HUES6 (cell line): ENCODE measurements around the gene BTNL9.
"Not testable (repeated sequence)": the region's sequence is repeated elsewhere in the genome, so short reads cannot be mapped to it uniquely, and the experiment has no call there.

ENCODE experiments used
- H3K27ac ChIP-seq: 2 replicates; pipeline ENCODE4 v1.7.0; 2013; ENCODE audit warnings: low read depth, mild to moderate bottlenecking, low read length, inconsistent platforms
- H3K27me3 ChIP-seq: 2 replicates; pipeline ENCODE4 v1.6.1; 2013; ENCODE audit warnings: low read length; ENCODE audit not compliant: control insufficient read depth, insufficient read depth
- H3K36me3 ChIP-seq: 2 replicates; pipeline ENCODE4 v1.6.1; 2013; ENCODE audit warnings: low read length; ENCODE audit not compliant: control insufficient read depth, insufficient read depth
- H3K4me1 ChIP-seq: 2 replicates; pipeline ENCODE4 v1.6.1; 2013; ENCODE audit warnings: low read length; ENCODE audit not compliant: control insufficient read depth, insufficient read depth
- H3K4me3 ChIP-seq: 2 replicates; pipeline ENCODE4 v1.5.1; 2013; ENCODE audit warnings: low read depth, low read length
- H3K9ac ChIP-seq: one replicate; pipeline ENCODE4 v1.6.1; 2013; ENCODE audit warnings: mild to moderate bottlenecking, low read length
- H3K9me3 ChIP-seq: 2 replicates; pipeline ENCODE4 v1.6.1; 2013; ENCODE audit warnings: low read depth, low read length; ENCODE audit not compliant: control insufficient read depth, insufficient read depth

The BTNL9 gene

DNA sequence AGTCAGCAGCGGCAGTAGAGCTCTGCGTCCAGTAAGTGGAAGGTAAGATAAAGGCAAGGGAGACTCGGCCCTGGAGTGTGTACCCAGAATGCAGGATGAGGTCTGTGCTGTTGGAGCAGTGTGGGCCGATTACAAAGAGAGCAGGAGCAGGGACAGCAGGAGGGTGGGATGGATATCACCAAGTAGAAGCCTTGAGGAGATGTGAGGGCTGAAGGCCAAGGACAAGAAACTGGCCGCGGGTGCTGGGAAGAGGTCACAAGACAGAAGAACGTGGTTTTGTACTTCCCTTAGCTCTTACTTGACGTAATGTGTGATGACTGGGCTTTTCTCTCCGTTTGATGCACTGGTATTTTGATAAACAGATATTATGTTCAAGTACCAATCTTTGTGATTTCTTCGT lies 47.2 kb downstream of the BTNL9 start:
- H3K4me1 ChIP-seq = peaks cover 7% of the 10 kb centered on the region; the same call in 1 of the 2 replicates
- no peaks in the 10 kb centered on the region for H3K9me3 ChIP-seq
- H3K27me3 ChIP-seq = peaks cover 20% of the 10 kb centered on the region
- no peaks in the 10 kb centered on the region for H3K36me3 ChIP-seq
- H3K9ac ChIP-seq = no peak overlapping the region
- H3K4me3 ChIP-seq = no peak overlapping the region
- H3K27ac ChIP-seq = no peak overlapping the region

DNA sequence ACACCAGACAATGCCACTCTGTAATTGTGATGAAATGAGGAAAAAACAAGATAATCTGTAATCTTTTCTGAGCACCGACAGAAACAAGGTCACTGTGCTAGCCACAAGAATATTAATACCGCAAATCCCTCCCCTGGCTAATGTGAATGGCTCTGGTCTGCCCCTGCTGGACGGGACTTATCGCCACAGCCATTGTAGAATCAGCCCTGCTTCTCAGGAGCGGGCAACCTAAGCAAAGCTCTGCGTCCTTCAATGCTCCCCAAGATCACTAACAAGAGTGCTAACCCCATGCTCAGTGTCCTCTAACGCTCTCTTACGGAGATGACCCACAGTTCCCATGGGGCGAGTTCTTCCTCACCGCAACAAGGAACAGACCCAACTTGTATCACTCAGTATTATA lies 48.2 kb downstream of the BTNL9 start:
- H3K27ac ChIP-seq = no peak overlapping the region
- H3K9ac ChIP-seq = no peak overlapping the region
- no peak overlapping the region for H3K4me3 ChIP-seq
- H3K27me3 ChIP-seq = peaks cover 20% of the 10 kb centered on the region; the same call in 1 of the 2 replicates
- no peaks in the 10 kb centered on the region for H3K36me3 ChIP-seq
- no peaks in the 10 kb centered on the region for H3K9me3 ChIP-seq
- peaks cover 7% of the 10 kb centered on the region; the same call in 1 of the 2 replicates for H3K4me1 ChIP-seq

- no peak overlapping the region for H3K4me3 ChIP-seq
- H3K4me1 ChIP-seq = no peaks in the 10 kb centered on the region
- no peak overlapping the region for H3K27ac ChIP-seq
- no peaks in the 10 kb centered on the region for H3K36me3 ChIP-seq
- no peak overlapping the region for H3K9ac ChIP-seq
- H3K27me3 ChIP-seq = no peaks in the 10 kb centered on the region
- H3K9me3 ChIP-seq = no peaks in the 10 kb centered on the region
These were observed 52.4 kb downstream of the BTNL9 start for GRCh38 chr5:181092428-181092827.

DNA sequence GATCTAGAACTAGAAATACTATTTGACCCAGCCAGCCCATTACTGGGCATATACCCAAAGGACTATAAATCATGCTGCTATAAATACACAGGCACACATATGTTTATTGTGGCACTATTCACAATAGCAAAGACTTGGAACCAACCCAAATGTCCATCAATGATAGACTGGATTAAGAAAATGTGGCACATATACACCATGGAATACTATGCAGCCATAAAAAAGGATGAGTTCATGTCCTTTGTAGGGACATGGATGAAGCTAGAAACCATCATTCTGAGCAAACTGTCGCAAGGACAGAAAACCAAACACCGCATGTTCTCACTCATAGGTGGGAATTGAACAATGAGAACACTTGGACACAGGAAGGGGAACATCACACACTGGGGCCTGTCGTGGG lies 55.1 kb downstream of the BTNL9 start:
- H3K9me3 ChIP-seq, H3K4me1 ChIP-seq, H3K36me3 ChIP-seq, H3K27ac ChIP-seq, H3K9ac ChIP-seq, H3K4me3 ChIP-seq: not testable (repeated sequence)
- H3K27me3 ChIP-seq = peaks cover 16% of the 10 kb centered on the region

GRCh38 chr5:181096721-181097382 lies 56.8 kb downstream of the BTNL9 start:
- peaks cover 20% of the 10 kb centered on the region for H3K27me3 ChIP-seq
- H3K4me1 ChIP-seq, H3K4me3 ChIP-seq, H3K9me3 ChIP-seq, H3K9ac ChIP-seq, H3K27ac ChIP-seq, H3K36me3 ChIP-seq: not testable (repeated sequence)

- not testable (repeated sequence) for H3K9me3 ChIP-seq, H3K9ac ChIP-seq, H3K36me3 ChIP-seq, H3K4me1 ChIP-seq, H3K4me3 ChIP-seq, H3K27ac ChIP-seq
- H3K27me3 ChIP-seq = peaks cover 20% of the 10 kb centered on the region
These were observed 57.3 kb downstream of the BTNL9 start for GRCh38 chr5:181097383-181097753.

- peaks cover 20% of the 10 kb centered on the region for H3K27me3 ChIP-seq
These were observed 57.9 kb downstream of the BTNL9 start for GRCh38 chr5:181097759-181098491.

GRCh38 chr5:181098762-181099601 lies 58.9 kb downstream of the BTNL9 start:
- no peaks in the 10 kb centered on the region for H3K4me1 ChIP-seq
- H3K4me3 ChIP-seq = peak overlapping the region; percentile 44
- no peaks in the 10 kb centered on the region for H3K36me3 ChIP-seq
- H3K9ac ChIP-seq = no peak overlapping the region
- H3K9me3 ChIP-seq = no peaks in the 10 kb centered on the region
- H3K27me3 ChIP-seq = peaks cover 21% of the 10 kb centered on the region
- no peak overlapping the region for H3K27ac ChIP-seq

More at GRCh38 chr5:181097759-181098491, 57.9 kb downstream of the BTNL9 start:
- H3K36me3 ChIP-seq, H3K9ac ChIP-seq, H3K4me1 ChIP-seq, H3K4me3 ChIP-seq, H3K9me3 ChIP-seq, H3K27ac ChIP-seq: not testable (repeated sequence)

DNA sequence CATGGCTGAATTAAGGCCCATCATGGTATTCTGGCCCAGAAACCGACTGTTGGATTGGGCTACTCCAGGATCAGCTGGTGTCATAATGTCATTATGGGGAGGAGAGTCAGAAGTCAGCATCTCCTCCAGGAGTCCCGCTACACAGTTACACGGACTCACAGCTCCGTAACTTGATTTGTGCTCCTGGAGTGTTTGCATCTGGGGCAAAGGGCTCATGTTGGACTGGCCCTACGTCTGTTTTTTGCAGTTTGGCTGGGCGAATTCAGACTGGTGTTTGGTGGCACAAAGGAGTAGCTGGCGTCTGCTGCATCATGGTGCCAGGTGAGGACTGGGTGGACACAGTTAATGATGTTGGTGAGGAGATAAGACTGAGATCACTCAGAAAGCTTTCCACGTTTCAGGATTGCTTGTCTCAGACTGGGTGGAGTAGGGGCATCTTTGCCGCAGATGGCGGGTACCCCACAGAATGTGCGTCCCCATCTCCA lies 59.6 kb downstream of the BTNL9 start:
- no peak overlapping the region for H3K27ac ChIP-seq
- no peak overlapping the region for H3K9ac ChIP-seq
- H3K36me3 ChIP-seq = no peaks in the 10 kb centered on the region
- no peaks in the 10 kb centered on the region for H3K4me1 ChIP-seq
- no peaks in the 10 kb centered on the region for H3K9me3 ChIP-seq
- H3K4me3 ChIP-seq = peak overlapping the region; percentile 67; the same call in 1 of the 2 replicates
- peaks cover 28% of the 10 kb centered on the region for H3K27me3 ChIP-seq

- Histone ChIP-seq H3K27me3 (peaks cover 34% of the 10 kb centered on the region), H3K27ac (no peak overlapping the region), H3K36me3 (no peaks in the 10 kb centered on the region), H3K4me3 (peak overlapping the region; percentile 67), H3K4me1 (no peaks in the 10 kb centered on the region), H3K9me3 (no peaks in the 10 kb centered on the region), H3K9ac (no peak overlapping the region)
These were observed 60.2 kb downstream of the BTNL9 start for GRCh38 chr5:181100121-181100875.
